Neural progenitor cell (in vitro differentiated cells): ENCODE data around the gene SUCO. TPM values are rescaled to one million over a fixed set of nuclear protein-coding genes. Genes with fewer than 3 reads are reported as not detected.

Experiments
- DNase-seq: peaks from one replicate; pipeline ENCODE4 v3.0.0-alpha.2; 2016; ENCODE audit warnings: low spot score
- H2AFZ ChIP-seq: fragments of 200-600 bp; sonication (generic); replicated peaks from 2 replicates; pipeline ENCODE4 v1.6.1; 2016; ENCODE audit warnings: antibody characterized with exemption
- H3F3A ChIP-seq: fragments of 200-600 bp; sonication (generic); 2 replicates; pipeline ENCODE4 v1.6.1; 2016; ENCODE audit warnings: antibody characterized with exemption, low read depth
- H3K27ac ChIP-seq: fragments of 200-600 bp; sonication (generic); 2 replicates; pipeline ENCODE4 v1.5.1; 2016; ENCODE audit warnings: mild to moderate bottlenecking
- H3K27me3 ChIP-seq: fragments of 200-600 bp; sonication (generic); 2 replicates; pipeline ENCODE4 v1.6.1; 2016; ENCODE audit warnings: mild to moderate bottlenecking, moderate library complexity
- H3K36me3 ChIP-seq: fragments of 200-600 bp; sonication (generic); 2 replicates; pipeline ENCODE4 v1.5.1; 2016
- H3K4me1 ChIP-seq: fragments of 200-600 bp; sonication (generic); 2 replicates; pipeline ENCODE4 v1.6.1; 2016; ENCODE audit warnings: mixed run types
- H3K4me2 ChIP-seq: fragments of 200-600 bp; sonication (generic); 2 replicates; pipeline ENCODE4 v1.6.1; 2016
- H3K4me3 ChIP-seq: fragments of 200-600 bp; sonication (generic); 2 replicates; pipeline ENCODE4 v1.5.1; 2016
- H3K79me2 ChIP-seq: fragments of 200-600 bp; sonication (generic); 2 replicates; pipeline ENCODE4 v1.6.1; 2016; ENCODE audit warnings: low read depth
- H3K9ac ChIP-seq: fragments of 200-600 bp; sonication (generic); 2 replicates; pipeline ENCODE4 v1.6.1; 2016
- H3K9me3 ChIP-seq: fragments of 200-600 bp; sonication (generic); 2 replicates; pipeline ENCODE4 v1.5.1; 2016; ENCODE audit warnings: low read depth
- H4K20me1 ChIP-seq: fragments of 200-600 bp; sonication (generic); 2 replicates; pipeline ENCODE4 v1.6.1; 2016; ENCODE audit warnings: low read depth
- H3K27ac Mint-ChIP-seq: 3 replicates; pipeline ENCODE4 v1.8.0; 2021; ENCODE audit warnings: mixed read lengths
- H3K27me3 Mint-ChIP-seq: 2 replicates; pipeline ENCODE4 v1.8.0; 2022; ENCODE audit warnings: low read depth, mild to moderate bottlenecking, inconsistent platforms, moderate library complexity, mixed read lengths; ENCODE audit not compliant: insufficient read depth
- H3K36me3 Mint-ChIP-seq: 3 replicates; pipeline ENCODE4 v1.8.0; 2021; ENCODE audit warnings: mixed read lengths
- H3K4me1 Mint-ChIP-seq: 3 replicates; pipeline ENCODE4 v1.8.0; 2021; ENCODE audit warnings: mixed read lengths
- H3K4me3 Mint-ChIP-seq: 3 replicates; pipeline ENCODE4 v1.8.0; 2021; ENCODE audit warnings: mild to moderate bottlenecking, moderate library complexity, mixed read lengths
- H3K9me3 Mint-ChIP-seq: 3 replicates; pipeline ENCODE4 v1.8.0; 2020; ENCODE audit warnings: mixed read lengths
- CTCF ChIP-seq: fragments of 200-600 bp; sonication (generic); IDR thresholded peaks from 2 replicates; pipeline ENCODE4 v1.5.1; 2017; ENCODE audit warnings: antibody characterized with exemption, mild to moderate bottlenecking
- EZH2 ChIP-seq: fragments of 200-600 bp; sonication (generic); IDR thresholded peaks from 2 replicates; pipeline ENCODE4 v1.6.1; 2017; ENCODE audit warnings: antibody characterized with exemption, mild to moderate bottlenecking, moderate library complexity
- EZH2phosphoT487 ChIP-seq: fragments of 200-600 bp; sonication (generic); IDR thresholded peaks from 2 replicates; pipeline ENCODE4 v1.6.1; 2017; ENCODE audit warnings: antibody characterized with exemption
- total RNA-seq: library from RNA; depleted of rRNA; stranded (reverse); fragments of >200 nt; gene quantifications from 2 replicates; pipeline ENCODE4 v1.2.3, GENCODE V29; 2015; ENCODE audit warnings: low replicate concordance

Gene SUCO
- total RNA-seq, 1 donor from 2014 or later: 109 TPM

- peaks cover 12% of the 10 kb centered on the region for H3K36me3 ChIP-seq
Observed at GRCh38 chr1:172602706-172603105, 69.8 kb downstream of the SUCO start.

GRCh38 chr1:172603816-172604215, 70.9 kb downstream of the SUCO start:
- TF ChIP-seq CTCF (no peak), EZH2phosphoT487 (no peak), EZH2 (no peak)
- peaks cover 16% of the 10 kb centered on the region for H3K36me3 Mint-ChIP-seq
- DNase-seq: no peak
- Histone ChIP-seq H3K27ac (no peak overlapping the region), H3K79me2 (peaks cover 19% of the 10 kb centered on the region), H4K20me1 (peaks cover 13% of the 10 kb centered on the region), H3F3A (no peaks in the 10 kb centered on the region), H2AFZ (no peak overlapping the region), H3K36me3 (peaks cover 13% of the 10 kb centered on the region), H3K4me3 (no peak overlapping the region), H3K9ac (no peak overlapping the region), H3K4me1 (no peaks in the 10 kb centered on the region), H3K27me3 (no peaks in the 10 kb centered on the region), H3K9me3 (no peaks in the 10 kb centered on the region), H3K4me2 (no peak overlapping the region)
- H3K4me1 Mint-ChIP-seq: no peaks in the 10 kb centered on the region
- H3K27ac Mint-ChIP-seq: no peak overlapping the region
- no peak overlapping the region for H3K4me3 Mint-ChIP-seq
- H3K27me3 Mint-ChIP-seq: no peaks in the 10 kb centered on the region
- H3K9me3 Mint-ChIP-seq: no peaks in the 10 kb centered on the region

More at GRCh38 chr1:172602706-172603105, 69.8 kb downstream of the SUCO start:
- H3K79me2 ChIP-seq: peaks cover 23% of the 10 kb centered on the region
- Mint-ChIP-seq H3K4me1 (no peaks in the 10 kb centered on the region), H3K36me3 (peaks cover 24% of the 10 kb centered on the region), H3K27ac (no peak overlapping the region), H3K4me3 (no peak overlapping the region), H3K9me3 (peaks cover 2% of the 10 kb centered on the region), H3K27me3 (no peaks in the 10 kb centered on the region)
- no peak for DNase-seq
- no peak overlapping the region for H3K4me3 ChIP-seq
- no peak overlapping the region for H3K9ac ChIP-seq
- H3K27ac ChIP-seq: no peak overlapping the region
- H3K27me3 ChIP-seq: no peaks in the 10 kb centered on the region
- no peak overlapping the region for H3K4me2 ChIP-seq
- no peaks in the 10 kb centered on the region for H3F3A ChIP-seq
- H3K4me1 ChIP-seq: no peaks in the 10 kb centered on the region
- H3K9me3 ChIP-seq: no peaks in the 10 kb centered on the region
- H2AFZ ChIP-seq: no peak overlapping the region
- no peak for TF ChIP-seq EZH2phosphoT487
- TF ChIP-seq EZH2: no peak
- no peak for TF ChIP-seq CTCF
- peaks cover 13% of the 10 kb centered on the region for H4K20me1 ChIP-seq

GRCh38 chr1:172605641-172606040, 72.7 kb downstream of the SUCO start:
- Histone ChIP-seq H2AFZ (no peak overlapping the region), H3K36me3 (peaks cover 20% of the 10 kb centered on the region)
- no peak for TF ChIP-seq CTCF
- TF ChIP-seq EZH2: no peak
- no peak for TF ChIP-seq EZH2phosphoT487

More at GRCh38 chr1:172605641-172606040, 72.7 kb downstream of the SUCO start:
- Histone ChIP-seq H3F3A (no peaks in the 10 kb centered on the region), H3K9me3 (no peaks in the 10 kb centered on the region), H3K4me1 (no peaks in the 10 kb centered on the region), H4K20me1 (peaks cover 13% of the 10 kb centered on the region), H3K4me2 (no peak overlapping the region), H3K27ac (no peak overlapping the region), H3K79me2 (peaks cover 19% of the 10 kb centered on the region), H3K27me3 (no peaks in the 10 kb centered on the region), H3K9ac (no peak overlapping the region), H3K4me3 (no peak overlapping the region)
- H3K36me3 Mint-ChIP-seq: peaks cover 23% of the 10 kb centered on the region
- H3K27me3 Mint-ChIP-seq: no peaks in the 10 kb centered on the region
- H3K27ac Mint-ChIP-seq: no peak overlapping the region
- no peak for DNase-seq
- H3K4me3 Mint-ChIP-seq: no peak overlapping the region
- no peaks in the 10 kb centered on the region for H3K4me1 Mint-ChIP-seq
- no peaks in the 10 kb centered on the region for H3K9me3 Mint-ChIP-seq
